SK-N-SH treated with all-trans-retinoic acid at 6 μM for 48 hours (cell line): ENCODE measurements around the gene PLD5.

Source experiments
- CSDC2 ChIP-seq: fragments of 250-450 bp; sonication (Bioruptor Pico); IDR thresholded peaks from 2 replicates; pipeline ENCODE4 v1.5.0; 2020; ENCODE audit warnings: mild to moderate bottlenecking, moderate library complexity
- GLIS3 ChIP-seq: fragments of 250-450 bp; sonication (Bioruptor Pico); IDR thresholded peaks from 2 replicates; pipeline ENCODE4 v1.5.0; 2020; ENCODE audit warnings: mild to moderate bottlenecking, moderate library complexity
- OSR1 ChIP-seq: fragments of 250-450 bp; sonication (Bioruptor Pico); IDR thresholded peaks from 2 replicates; pipeline ENCODE4 v1.8.0; 2022; ENCODE audit warnings: moderate library complexity, mild to moderate bottlenecking, inconsistent platforms
- RARB ChIP-seq: fragments of 250-450 bp; sonication (Bioruptor Pico); IDR thresholded peaks from 2 replicates; pipeline ENCODE4 v1.8.0; 2021; ENCODE audit warnings: mild to moderate bottlenecking, moderate library complexity
- TCF4 ChIP-seq: fragments of 250-450 bp; sonication (Bioruptor Pico); IDR thresholded peaks from 2 replicates; pipeline ENCODE4 v1.8.0; 2021; ENCODE audit warnings: mild to moderate bottlenecking, moderate library complexity, borderline replicate concordance
- ZC3H10 ChIP-seq: fragments of 250-450 bp; sonication (Bioruptor Pico); IDR thresholded peaks from 2 replicates; pipeline ENCODE4 v1.5.1; 2021; ENCODE audit warnings: mild to moderate bottlenecking, moderate library complexity
- ZFP30 ChIP-seq: fragments of 450-650 bp; formaldehyde crosslinking; IDR thresholded peaks from 2 replicates; pipeline ENCODE4 v1.5.0; 2022; ENCODE audit warnings: mild to moderate bottlenecking, moderate library complexity
- ZNF565 ChIP-seq: fragments of 450-650 bp; formaldehyde crosslinking; conservative IDR thresholded peaks from 2 replicates; pipeline ENCODE4 v1.5.0; 2020; ENCODE audit warnings: low read depth, mild to moderate bottlenecking, moderate library complexity
- TF ChIP-seq, protein P1 (sequence below): fragments of 250-450 bp; sonication (Bioruptor Pico); IDR thresholded peaks from 2 replicates; pipeline ENCODE4 v1.5.0; 2020; ENCODE audit warnings: mild to moderate bottlenecking, moderate library complexity
- TF ChIP-seq, protein P2 (sequence below): fragments of 250-450 bp; sonication (Bioruptor Pico); IDR thresholded peaks from 2 replicates; pipeline ENCODE4 v1.8.0; 2020; ENCODE audit warnings: mild to moderate bottlenecking, moderate library complexity, borderline replicate concordance

DNA sequence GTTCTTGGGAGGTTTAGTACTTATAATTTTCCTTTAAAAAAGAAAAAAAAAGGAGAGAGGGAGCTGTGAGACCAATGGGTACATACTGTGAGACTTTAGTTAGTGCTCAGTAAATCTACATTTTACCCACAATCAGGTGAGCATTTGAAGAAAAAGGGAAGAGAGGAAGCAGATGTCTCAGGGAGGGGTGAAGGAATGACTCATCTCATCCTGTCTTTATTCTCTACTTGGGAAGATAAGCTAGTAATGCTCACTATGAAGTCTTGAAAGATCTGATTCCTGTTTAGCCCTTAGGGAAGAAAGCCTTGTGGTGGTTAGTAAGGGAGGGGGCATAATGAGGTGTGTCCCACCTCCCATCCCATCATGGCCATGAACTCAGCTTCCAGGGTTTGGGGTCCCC, 112.6 kb downstream of the PLD5 start:
- TF ChIP-seq RARB (CRISPR knock-in tag) (no peak), OSR1 (no peak), ZFP30 (CRISPR knock-in tag) (no peak), ZC3H10 (CRISPR knock-in tag) (no peak), GLIS3 (CRISPR knock-in tag) (no peak), ZNF565 (CRISPR knock-in tag) (no peak), TCF4 (CRISPR knock-in tag) (no peak), CSDC2 (CRISPR knock-in tag) (no peak)
- TF ChIP-seq, protein P1, sequence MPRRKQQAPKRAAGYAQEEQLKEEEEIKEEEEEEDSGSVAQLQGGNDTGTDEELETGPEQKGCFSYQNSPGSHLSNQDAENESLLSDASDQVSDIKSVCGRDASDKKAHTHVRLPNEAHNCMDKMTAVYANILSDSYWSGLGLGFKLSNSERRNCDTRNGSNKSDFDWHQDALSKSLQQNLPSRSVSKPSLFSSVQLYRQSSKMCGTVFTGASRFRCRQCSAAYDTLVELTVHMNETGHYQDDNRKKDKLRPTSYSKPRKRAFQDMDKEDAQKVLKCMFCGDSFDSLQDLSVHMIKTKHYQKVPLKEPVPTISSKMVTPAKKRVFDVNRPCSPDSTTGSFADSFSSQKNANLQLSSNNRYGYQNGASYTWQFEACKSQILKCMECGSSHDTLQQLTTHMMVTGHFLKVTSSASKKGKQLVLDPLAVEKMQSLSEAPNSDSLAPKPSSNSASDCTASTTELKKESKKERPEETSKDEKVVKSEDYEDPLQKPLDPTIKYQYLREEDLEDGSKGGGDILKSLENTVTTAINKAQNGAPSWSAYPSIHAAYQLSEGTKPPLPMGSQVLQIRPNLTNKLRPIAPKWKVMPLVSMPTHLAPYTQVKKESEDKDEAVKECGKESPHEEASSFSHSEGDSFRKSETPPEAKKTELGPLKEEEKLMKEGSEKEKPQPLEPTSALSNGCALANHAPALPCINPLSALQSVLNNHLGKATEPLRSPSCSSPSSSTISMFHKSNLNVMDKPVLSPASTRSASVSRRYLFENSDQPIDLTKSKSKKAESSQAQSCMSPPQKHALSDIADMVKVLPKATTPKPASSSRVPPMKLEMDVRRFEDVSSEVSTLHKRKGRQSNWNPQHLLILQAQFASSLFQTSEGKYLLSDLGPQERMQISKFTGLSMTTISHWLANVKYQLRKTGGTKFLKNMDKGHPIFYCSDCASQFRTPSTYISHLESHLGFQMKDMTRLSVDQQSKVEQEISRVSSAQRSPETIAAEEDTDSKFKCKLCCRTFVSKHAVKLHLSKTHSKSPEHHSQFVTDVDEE (CRISPR knock-in tag) = no peak
- TF ChIP-seq, protein P2, sequence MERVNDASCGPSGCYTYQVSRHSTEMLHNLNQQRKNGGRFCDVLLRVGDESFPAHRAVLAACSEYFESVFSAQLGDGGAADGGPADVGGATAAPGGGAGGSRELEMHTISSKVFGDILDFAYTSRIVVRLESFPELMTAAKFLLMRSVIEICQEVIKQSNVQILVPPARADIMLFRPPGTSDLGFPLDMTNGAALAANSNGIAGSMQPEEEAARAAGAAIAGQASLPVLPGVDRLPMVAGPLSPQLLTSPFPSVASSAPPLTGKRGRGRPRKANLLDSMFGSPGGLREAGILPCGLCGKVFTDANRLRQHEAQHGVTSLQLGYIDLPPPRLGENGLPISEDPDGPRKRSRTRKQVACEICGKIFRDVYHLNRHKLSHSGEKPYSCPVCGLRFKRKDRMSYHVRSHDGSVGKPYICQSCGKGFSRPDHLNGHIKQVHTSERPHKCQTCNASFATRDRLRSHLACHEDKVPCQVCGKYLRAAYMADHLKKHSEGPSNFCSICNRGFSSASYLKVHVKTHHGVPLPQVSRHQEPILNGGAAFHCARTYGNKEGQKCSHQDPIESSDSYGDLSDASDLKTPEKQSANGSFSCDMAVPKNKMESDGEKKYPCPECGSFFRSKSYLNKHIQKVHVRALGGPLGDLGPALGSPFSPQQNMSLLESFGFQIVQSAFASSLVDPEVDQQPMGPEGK (CRISPR knock-in tag) = no peak
